HG03439 (cell line): ENCODE data around the gene BCAR3.
"Not testable (repeated sequence)": the region's sequence is repeated elsewhere in the genome, so short reads cannot be mapped to it uniquely, and the experiment has no call there.

Experiments used
- ATAC-seq: cut with Tn5 transposase; IDR thresholded peaks from one replicate; pipeline ENCODE4 v1.9.1; 2021; ENCODE audit warnings: mild to moderate bottlenecking, moderate library complexity; ENCODE audit not compliant: unreplicated experiment

The BCAR3 gene

DNA sequence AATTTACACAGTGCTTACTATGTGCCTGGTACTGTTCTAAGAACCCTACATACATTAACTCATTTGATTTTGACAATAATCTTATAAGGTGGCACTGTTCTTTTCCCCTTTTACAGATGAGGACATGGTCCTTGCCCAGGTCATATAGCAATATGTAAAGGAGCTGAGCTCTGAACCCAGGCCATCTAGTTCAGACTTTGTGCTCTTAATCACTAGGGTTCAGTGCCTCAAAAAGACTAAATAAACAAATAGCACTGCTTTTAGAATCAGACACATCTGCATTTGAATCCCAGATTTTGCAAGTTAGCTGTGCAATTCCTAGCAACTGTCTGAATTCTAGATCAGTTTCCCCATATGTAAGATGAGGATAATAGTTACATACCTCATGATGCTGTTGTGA lies 8.7 kb upstream of the BCAR3 start:
- ATAC-seq: no peak

DNA sequence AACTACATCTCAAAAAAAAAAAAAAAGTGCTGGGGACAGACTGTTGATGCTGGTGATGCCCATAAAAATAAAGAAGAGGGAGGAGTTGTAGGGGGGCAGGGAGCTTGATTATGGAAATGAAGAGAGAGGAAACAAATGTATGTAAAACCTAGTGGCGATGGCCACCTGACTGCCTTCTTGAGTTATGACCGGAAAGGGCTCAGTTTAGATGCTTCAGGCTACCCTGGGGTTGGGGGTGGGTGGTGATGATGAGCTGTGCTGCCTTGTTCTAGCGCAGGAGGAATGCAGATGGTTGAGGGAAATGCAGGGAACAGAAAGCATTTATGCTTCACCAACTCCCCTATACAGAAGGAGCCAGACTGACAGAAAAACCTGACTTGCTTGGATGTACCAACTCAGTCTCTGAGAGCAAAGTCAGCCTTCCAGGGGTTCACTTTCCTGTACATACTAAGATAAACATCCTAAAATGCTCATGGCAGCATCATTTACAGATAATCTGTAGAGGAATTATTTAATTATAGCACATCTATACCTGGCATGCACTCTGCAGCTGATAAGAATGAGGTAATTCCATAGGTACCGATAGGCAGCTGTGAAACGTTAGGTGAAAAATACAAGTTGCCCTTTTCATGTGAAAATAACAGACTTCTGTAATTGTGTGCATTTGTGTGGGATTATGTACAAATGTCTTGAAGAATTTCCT lies 8.0 kb upstream of the BCAR3 start:
- ATAC-seq: no peak

DNA sequence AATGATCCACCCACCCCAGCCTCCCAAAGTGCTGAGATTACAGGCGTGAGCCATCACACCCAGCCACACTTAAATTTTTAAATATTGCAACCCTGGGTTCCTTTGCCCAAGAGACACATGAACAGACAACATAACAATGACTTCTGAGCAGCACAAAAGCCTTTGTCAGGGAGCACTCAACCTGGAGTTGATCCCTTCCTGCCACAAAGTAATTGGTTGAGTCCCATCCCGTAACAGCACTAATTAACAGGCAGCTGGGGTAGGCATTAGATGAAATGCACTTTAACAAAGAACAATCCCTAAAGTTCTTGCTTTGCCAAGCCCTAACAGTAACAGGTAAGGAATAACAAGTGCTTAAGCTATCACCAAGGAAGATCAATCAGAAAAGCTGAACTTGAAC lies 5.9 kb upstream of the BCAR3 start:
- ATAC-seq: no peak

GRCh38 chr1:93686504-93687250 lies 5.0 kb upstream of the BCAR3 start:
- ATAC-seq: no peak

- ATAC-seq: no peak
These were observed 4.3 kb upstream of the BCAR3 start for GRCh38 chr1:93685918-93686317.

DNA sequence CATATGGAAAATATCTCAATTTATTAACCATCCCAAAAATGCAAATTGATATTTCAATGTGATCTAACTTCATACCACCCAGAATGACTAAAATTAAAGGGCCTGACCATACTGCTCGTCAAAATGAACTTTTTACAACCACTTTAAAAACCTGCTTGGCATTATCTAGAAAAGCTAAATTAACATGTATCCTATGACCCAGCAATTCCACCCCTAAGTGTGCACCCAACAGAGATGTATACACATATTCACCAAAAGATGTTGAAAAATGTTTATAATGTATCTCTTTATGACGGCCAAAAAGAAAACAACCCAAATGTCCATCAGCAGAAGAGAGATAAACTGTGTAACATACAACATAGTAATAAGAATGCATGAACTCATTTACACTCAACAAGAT lies 1.6 kb upstream of the BCAR3 start:
- ATAC-seq: no peak

- ATAC-seq: no peak
These were observed 364 bp upstream of the BCAR3 start for GRCh38 chr1:93681989-93682412.

DNA sequence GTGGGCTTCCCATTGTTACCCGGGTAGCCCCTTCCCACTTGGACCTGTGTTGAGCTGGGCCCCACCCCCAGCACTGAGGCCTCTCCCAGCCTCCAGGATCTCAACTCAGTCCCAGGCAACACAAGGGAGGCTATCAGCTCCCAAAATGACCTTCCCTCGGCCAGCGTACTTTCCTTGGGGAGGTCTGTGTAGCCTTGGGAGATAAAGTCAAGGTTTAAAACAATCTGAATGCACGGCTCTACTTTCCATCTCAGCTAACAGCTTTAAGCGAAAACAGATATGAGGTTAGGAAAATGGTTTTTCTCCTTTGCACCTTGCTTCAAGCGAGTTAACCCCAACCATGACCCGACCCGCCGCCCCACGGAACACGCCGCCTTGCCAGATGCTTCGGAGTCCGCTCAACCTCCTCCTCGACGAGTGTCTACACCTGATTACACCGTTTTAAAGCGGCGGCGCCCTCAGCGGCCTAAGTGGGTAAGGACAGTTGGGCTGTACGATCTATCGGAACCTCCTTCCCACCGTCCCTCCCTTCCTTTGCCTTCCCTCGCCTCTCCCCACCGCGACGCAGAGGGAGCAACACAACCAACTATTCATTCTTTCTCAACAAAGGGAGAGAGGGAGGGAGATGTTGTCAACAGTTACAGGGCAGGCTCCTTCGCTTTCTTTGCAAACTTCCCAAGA lies 1.1 kb downstream of the BCAR3 start:
- ATAC-seq: peak; percentile 78

- ATAC-seq: no peak
These were observed 1.6 kb downstream of the BCAR3 start for GRCh38 chr1:93680076-93680419.

GRCh38 chr1:93679546-93679945 lies 2.1 kb downstream of the BCAR3 start:
- ATAC-seq: no peak

DNA sequence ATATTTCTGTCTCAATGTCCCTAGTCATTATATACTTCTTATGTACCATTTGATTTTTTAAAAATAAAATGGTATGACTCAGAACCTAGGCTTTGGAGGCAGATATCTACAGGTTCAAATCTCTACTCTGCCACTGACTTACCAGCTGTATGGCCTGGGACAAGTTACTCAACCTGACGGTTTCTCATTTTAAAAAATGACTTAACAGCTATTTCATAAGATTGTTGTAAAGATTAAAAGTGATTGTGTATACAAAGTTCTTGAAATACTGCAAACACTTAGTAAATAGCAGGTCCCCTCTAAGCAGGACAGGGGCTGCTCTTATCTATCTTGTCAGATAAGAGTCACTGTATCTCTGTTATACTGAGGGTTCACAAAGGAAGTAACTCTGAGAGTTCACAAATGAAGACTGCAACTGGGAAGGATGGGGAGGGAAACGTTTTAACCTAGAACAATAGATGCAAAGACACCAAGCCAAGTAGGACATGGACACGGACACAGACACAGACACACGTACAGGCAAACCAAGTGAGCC lies 2.6 kb downstream of the BCAR3 start:
- no peak for ATAC-seq

DNA sequence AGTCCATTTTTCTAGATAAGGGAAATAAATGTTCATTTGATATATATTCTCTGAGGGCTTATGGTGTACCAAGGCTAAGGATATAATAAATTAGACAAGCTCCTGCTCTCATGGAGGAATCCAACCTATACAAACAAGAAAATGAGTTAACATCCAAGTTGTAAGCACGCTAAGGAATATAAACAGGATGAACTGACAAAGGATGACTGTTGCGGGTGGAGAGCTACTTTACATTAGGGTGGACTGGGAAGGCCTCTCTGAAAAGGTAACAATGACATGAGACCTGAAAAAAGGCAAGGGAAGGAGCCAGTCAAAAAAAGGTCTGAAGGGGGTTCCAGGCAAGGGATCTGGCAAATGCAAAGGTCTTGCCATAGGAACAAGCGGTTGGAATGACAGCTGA lies 3.1 kb downstream of the BCAR3 start:
- no peak for ATAC-seq

DNA sequence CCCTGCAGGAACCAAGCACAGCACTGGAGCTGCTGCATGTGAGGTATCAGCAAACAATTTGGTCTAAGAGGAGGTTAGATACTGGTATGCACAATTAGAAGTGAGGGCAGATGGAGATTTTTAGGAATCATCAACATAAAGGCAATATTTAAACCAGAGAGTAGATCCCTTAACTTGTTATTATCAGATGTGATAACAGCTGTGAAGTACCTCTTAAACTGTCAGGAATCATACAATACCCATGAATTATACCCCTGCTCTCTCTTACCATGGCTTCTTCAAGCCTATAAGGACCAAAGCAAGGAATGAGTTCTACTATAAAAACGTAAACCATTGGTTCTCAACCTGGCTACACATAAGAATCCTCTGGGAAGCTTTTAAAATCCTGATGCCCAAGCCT lies 3.9 kb downstream of the BCAR3 start:
- no peak for ATAC-seq

GRCh38 chr1:93676427-93676826 lies 5.2 kb downstream of the BCAR3 start:
- no peak for ATAC-seq

- ATAC-seq: no peak
These were observed 5.7 kb downstream of the BCAR3 start for GRCh38 chr1:93675931-93676330.

DNA sequence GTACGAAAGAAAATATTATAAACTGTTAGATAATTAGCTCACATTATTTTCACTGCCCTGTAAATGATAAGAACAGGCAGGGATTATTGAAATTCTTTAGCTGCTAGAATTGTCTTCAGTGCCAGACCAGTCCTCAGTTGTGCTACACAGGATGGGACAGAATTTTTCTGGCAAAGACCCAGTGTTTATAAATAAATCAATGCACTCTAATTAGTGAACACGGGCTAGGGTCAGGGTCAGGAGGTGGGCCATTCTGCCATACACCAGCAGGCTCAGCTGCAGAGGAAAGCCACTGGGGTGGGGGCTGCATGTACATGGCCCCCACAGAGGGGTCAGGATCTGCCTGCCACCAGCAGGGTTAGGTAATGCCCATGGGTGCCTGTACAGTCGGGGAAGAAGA lies 6.4 kb downstream of the BCAR3 start:
- no peak for ATAC-seq

DNA sequence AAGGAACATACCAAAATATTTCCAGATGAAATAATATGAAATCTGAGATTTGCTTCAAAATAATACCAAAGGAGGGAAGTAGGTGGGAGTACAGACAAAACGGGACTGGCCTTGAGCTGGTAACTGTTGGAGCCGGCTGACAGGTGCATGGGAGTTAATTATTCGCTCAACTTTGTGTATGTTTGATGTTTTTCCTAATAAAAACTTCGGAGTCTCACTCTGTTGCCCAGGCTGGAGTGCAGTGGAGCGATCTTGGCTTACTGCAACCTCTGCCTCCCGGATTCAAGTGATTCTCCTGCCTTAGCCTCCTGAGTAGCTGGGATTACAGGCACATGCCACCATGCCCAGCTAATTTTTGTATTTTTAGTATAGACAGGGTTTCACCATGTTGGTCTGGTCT lies 7.6 kb downstream of the BCAR3 start:
- not testable (repeated sequence) for ATAC-seq

DNA sequence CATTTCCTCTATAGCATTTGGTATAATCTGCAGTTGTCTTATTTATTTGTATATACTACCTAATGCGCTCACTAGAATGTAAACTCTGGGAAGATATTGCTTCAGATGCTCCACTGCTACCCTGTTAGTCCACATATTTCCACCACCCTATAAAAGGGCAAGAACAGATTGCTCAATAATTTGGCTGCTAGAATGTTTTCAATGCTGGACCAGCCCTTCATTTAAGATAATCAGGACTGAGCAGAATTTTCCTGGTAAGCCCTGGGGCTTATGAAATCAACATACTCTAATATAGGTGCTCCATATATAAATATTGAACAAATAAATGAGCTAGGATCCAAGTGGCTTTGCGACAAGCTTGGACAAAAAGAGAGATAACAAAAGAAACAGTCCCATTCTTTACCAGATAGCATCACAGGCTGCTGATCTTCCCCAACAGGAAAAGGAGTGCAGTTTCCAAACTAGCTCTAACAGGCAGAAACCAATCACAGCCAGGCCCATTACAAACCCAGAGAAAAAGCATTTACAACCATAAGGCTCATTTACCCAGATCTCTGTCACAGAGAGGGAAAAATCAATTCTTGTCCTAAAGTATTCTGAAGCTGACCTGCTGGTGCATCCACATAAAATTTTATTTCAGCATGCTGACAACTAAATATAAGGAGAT lies 8.3 kb downstream of the BCAR3 start:
- no peak for ATAC-seq

GRCh38 chr1:93672477-93673162 lies 9.0 kb downstream of the BCAR3 start:
- ATAC-seq: no peak

DNA sequence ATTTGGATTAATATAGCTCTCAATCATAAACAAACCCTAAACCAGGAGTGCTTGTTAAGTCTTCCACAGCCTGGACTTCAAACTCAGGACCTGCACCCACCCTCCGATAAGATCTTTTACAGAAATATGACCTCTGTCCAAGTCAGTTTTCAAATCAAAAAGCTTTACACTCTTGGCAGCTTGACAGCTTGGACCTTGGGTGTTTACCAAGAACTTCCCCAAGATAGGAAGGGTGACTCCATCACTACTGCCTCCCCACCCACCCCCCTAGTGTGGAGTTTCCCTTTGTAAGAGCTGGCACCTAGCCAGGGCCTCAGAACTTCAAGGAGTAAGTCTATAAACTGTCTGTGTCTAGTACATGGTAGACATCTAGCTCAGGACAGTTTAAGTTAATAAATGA lies 9.6 kb downstream of the BCAR3 start:
- ATAC-seq: no peak

DNA sequence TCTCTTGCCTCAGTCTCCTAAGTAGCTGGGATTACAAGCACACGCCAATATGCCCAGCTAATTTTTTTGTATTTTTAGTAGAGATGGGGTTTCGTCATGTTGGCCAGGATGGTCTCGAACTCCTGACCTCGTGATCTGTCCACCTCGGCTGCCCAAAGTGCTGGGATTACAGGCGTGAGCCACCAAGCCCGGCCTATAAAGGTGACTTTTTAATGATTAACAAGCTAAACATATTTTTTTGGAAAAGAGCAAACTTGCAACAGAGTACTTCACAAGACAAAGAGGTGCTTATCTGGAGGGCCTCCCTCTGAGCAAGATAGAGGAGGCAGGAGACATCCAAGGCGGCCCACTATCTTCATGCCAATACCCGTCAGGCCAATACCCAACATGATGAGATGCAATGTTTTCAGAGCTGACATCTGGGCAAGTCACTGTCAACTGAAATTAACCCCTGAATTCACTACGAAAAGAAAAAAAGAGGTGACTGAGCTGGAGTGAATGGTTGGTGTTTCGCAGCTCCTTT lies 10.5 kb downstream of the BCAR3 start:
- ATAC-seq: no peak
